GM12891 (cell line): ENCODE results near the gene LEMD1.

Experiments used
- POLR2A ChIP-seq: IDR thresholded peaks from 2 replicates; pipeline ENCODE4 v1.6.1; 2011; ENCODE audit warnings: low read depth, low read length, control low read depth
- POLR2AphosphoS5 ChIP-seq: IDR thresholded peaks from 2 replicates; pipeline ENCODE4 v1.6.1; 2011; ENCODE audit warnings: low read depth, low read length, control low read depth
- TAF1 ChIP-seq: IDR thresholded peaks from 2 replicates; pipeline ENCODE4 v1.6.1; 2011; ENCODE audit warnings: low read depth, low read length, control low read depth

DNA sequence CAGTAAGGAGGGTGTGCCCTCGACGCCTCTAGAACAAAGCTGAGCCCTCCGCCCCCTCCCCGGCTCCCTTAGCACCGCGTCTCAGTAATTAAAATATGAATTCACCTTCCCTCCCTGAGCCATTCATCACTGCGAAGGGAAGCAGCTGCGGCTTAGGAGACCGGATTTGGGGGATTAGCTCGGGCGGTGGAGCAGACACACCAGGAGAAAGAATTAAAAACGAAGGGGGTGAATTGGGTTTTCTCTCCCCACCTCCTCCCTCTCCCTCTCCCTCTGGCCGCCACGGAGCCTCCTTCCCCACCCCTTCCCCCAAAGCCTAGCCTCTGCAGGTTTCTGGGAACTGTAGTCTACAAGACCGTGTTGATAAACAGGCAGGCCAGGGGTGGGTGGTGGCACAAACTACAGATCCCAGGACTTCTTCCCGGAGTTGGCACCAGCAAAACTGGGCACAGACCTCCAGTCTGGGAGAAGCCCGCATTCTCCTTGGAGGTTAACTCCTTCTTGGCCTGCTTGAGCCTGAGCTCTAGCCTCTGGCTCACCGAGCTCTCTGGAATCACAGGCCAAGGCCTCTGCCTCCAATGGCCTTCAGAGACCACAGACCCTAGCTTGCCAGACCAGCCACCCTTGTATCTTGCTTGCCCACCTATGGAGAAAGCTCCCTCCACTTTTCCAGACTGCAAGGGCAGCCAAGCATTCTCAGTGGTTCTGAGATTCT, 23.2 kb upstream of the LEMD1 start:
- TF ChIP-seq POLR2A (no peak), TAF1 (no peak), POLR2AphosphoS5 (no peak)
